Stromal cell of bone marrow (primary cell): Measurements from ENCODE around the gene EMC1.
"Not testable (repeated sequence)": the region's sequence is repeated elsewhere in the genome, so short reads cannot be mapped to it uniquely, and the experiment has no call there.

Experiments
- DNase-seq: peaks from one replicate; pipeline ENCODE4 v3.0.0-alpha.2; 2012; ENCODE audit warnings: low read depth

The EMC1 gene

DNA sequence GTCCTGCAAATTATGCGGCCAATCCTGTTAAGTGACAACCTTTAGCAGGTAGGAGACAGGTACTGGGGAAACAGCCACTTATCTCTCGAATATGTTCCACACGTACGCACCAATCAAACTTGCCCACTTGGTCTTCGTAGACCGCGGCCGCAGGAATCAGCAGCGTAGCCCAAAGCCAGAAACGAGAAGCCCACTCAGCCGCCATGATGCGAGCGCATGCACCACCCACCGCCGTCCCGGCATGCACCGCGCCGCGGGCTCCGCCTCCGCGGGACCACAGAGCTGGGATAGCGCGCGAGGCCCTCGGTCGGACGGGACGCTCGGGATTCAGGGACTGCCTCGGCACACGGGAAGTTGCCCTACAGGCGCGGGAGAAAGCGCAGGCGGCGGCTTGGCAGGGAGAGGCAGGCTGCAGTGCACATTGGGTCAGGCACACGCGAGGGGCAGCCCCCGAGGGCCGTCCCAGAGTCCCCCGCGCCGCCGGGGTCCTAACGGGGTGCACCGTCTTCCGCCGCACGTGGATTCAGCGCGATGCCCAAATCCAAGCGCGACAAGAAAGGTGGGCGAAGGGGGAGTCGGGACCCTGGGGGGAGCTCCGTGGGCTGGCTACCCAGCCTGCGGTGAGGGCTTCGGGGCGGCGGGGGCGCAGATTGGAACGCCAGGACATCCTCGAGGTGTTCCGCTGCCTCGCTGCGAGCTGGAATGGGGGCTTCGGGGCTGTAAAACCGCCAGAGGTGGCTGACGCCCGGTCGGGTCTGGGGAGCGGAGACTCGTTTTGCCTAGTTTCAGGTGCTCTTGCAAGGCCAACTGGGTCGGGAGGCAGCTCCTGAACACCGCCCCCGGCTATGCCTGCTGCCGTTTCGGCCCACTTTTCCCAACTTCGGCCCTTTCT lies at the start of gene EMC1, which contains the start of gene MRTO4:
Gene EMC1, minus strand, starts transcription at position 220 of the 892 bp plus-strand sequence. Its CDS starts 15 bp downstream, at position 205.
Gene MRTO4, plus strand, starts transcription at position 501 of the 892 bp plus-strand sequence. Its CDS starts 31 bp downstream, at position 532.
- DNase-seq: peak; percentile 65

DNA sequence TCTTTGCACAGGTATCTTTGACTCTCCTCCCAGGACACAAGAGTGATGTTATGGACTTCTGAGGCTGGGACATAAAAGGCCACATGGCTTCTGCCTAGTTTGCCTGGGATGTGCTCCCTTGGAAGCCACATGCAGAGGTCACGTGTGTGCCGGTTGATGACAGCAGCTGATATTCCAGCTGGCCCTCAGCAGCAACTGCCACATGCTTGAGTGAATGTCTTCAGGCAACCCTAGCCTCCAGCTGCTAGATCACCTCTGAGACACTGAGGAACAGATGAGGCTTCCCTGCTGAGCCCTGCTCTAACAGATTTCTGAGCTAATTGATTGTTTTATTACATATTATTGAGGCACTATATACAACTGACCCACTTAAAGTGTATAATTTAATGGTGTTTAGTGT lies 48.9 kb upstream of the EMC1 start:
- no peak for DNase-seq

DNA sequence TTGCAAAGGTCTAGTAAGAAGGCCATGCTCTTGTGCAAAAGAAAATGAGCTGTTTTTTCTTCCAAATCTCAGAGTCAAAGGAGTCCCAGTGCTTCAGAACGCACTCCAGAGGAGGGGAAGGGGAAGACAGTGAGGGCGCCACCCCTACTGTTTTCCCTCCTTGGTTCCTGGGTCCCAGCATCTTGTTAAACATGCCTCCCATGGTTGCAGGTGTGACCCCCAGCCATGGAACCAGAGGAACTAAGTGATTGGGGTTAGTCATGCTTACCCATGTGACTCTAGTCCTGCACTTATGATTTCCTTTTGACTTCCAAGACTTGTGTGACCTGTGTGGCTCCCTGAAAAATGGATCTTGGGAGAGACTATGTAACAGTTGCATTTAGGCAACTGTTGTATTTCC lies 43.3 kb upstream of the EMC1 start:
- DNase-seq: no peak

DNA sequence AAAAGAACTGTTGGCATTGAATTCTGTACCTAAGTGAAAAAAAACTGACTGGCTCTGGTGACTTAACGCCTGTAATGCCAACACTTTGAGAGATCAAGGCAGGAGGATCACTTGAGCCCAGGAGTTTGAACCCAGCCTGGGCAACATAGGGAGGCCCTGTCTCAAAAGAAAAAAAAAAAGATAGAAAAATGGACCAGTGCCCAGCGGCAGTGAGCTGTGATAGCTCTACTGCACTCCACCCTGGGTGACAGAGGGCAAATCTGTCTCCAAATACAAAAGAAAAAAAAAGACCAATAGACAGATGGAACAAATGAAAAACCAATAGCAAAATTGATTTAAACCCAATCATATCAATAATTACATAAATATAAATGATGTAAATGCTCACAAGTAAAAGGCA lies 37.9 kb upstream of the EMC1 start:
- no peak for DNase-seq

DNA sequence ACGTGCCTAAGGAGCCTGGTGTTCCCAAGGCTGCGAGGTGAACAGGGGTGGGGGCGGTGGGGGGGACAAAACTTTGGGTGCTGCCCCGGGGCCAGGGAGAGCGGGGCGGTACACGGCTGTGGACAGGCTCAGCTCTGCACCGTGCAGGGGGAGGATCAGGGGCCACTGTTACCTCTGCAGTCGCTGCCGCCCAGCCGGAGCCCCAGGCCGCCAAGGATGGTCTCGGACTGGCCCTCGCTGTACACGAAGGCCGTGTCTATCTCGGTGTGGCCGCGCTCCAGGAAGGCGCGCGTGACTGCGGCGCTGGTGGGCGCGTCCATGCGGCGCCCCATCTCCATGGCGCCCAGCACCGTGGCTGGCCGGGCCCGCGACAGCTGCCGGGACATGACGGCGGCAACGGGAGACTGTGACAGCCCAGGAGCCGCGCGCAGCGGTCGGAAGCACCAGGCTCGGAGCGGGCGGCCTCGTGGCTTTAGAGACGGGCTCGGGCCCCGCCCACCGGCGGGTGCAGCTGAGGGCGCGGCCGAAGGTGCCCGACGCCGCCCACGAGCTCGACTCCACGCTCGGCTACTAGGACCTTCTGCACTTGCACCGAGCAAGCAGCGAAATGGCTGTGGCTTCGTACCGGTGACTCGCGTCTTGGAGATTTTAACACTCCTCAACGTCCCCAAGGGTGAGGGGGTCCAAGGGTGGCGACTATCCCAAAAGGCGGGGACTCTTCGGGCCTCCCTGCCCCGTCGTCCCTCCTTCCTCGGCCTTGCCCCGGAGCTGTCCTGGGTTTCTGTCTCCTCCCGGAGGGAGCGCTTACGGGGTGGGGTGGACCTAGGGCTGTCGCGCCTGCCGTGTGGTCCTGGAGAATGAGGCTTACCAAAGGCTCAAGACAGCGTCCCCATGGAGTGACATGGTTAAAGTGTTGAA lies 37.3 kb upstream of the EMC1 start, which contains the start of gene AKR7A3:
Gene AKR7A3, minus strand, starts transcription at position 447 of the 918 bp plus-strand sequence. Its CDS starts 61 bp downstream, at position 386.
- not testable (repeated sequence) for DNase-seq

DNA sequence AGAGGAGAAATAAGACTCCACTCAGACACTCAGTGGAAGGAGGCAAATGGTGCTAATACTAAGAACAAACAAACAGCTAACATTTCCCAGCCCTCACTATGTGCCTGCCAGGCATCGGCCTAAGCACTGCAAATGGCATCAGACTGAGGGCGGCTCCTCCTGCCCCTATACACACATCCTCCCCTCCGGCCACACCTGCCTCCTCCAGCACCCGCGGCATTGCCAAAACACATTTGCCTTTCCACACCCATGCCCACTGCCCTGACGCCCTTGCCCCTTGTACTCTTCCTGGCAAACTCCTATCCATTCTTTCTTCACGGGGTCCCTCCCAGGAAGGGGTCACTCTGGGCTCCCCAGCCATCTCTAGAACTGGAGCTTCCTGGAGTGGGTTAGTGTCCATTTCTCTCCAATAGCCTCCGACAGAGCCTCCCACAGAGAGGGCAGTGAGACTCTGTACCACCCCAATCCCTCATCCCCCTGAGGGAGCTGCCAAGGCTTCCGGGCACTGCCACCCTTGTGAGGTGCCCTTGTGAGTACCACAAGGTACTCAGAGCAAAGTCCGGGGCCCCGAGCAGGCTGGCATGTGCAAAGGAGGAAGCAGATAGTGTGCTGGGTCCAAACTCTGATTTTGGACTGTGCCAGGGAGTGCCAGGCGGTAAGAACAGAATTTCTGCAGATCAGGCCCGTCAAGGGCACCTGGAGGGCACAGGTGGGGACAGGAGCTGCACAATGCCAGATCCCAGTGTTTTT lies 36.3 kb upstream of the EMC1 start:
- DNase-seq: no peak

DNA sequence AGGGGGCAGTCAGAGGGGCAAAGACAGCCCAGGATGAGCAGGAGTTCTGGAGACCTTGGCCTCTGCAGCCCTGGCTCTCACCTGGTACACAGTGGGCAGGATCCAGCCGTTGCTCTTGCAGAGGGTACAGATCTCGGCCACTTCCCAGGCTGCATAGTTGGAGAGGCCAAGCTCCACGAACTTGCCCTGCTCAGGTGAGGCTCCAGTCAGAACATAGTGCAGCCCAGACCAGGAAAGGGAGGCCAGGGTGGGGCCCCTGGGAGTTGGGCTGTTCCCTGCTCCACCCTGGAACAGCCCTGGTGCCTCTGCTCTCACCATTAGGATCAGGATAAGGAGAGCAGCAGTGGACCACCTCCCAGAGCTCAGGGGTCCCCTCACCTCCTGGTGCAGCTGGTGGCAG lies 34.5 kb upstream of the EMC1 start:
- DNase-seq: not testable (repeated sequence)

DNA sequence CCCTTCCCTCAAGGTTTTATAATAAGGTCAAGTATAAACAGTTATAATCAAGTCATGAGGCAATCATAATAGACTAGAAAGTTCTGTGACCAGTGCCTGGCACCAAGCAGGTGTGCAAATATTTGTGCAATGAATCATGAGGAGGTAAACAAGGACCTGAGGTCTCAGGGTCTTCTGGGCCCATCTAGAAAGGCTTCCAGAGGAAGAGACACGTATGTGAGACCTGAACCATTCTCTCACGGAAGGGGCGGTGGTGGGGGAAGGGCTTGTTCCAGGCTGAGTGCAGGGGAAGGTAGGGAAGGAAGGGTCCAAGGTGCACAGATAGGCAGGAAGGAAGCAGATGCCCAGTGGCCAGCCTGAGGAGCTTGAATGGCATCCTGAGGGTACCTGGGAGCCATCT lies 34.0 kb upstream of the EMC1 start:
- not testable (repeated sequence) for DNase-seq

DNA sequence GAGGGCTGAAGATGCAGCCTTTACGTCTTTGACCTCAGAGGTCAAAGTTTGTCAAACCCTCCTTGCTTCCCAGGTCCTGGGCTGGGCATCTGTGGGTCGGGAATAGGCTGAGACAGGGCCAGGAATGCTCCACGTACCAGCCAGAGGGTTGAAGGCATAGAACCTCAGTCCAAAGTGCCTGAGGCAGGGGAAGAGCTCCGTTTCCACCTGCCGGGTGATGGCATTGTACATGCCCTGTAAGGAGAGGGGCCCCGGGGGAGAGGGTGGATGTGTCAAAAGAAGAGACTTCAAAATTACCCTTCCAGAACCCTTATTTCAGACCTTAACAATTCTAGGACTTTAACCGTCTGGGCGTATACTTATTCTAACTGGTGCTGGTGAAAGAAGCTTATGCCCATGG lies 33.6 kb upstream of the EMC1 start:
- DNase-seq: no peak

DNA sequence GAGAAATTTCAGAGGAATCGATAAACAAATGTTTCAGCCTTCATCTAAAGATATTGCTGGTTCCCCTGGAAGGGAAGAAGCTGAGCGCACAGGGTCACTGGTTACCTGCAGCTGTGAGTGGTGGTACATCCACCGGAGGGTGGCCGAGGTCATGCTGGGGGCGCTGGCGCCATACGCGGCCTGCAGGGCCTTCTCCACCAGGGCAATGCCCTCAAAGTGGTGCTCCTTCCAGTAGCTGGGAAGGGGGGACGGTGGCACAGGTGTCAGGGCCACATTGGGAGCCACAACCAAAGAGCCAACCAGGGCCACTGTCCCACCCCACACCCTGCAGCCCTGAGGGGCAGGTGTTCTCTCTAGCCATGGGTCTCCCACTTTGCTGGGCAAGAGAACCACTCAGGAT lies 32.6 kb upstream of the EMC1 start:
- DNase-seq: no peak

DNA sequence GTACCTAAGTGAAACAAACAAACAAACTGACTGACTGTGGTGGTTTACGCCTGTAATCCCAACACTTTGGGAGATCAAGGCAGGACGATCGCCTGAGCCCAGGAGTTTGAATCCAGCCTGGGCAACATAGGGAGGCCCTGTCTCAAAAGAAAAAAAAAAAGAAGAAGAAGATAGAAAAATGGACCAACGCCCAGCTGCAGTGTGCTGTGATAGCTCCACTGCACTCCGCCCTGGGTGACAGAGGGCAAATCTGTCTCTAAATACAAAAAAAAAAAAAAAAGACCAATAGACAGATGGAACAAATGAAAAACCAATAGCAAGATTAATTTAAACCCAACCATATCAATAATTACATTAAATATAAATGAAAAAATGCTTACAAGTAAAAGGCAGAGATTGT lies 23.3 kb upstream of the EMC1 start:
- DNase-seq: no peak

DNA sequence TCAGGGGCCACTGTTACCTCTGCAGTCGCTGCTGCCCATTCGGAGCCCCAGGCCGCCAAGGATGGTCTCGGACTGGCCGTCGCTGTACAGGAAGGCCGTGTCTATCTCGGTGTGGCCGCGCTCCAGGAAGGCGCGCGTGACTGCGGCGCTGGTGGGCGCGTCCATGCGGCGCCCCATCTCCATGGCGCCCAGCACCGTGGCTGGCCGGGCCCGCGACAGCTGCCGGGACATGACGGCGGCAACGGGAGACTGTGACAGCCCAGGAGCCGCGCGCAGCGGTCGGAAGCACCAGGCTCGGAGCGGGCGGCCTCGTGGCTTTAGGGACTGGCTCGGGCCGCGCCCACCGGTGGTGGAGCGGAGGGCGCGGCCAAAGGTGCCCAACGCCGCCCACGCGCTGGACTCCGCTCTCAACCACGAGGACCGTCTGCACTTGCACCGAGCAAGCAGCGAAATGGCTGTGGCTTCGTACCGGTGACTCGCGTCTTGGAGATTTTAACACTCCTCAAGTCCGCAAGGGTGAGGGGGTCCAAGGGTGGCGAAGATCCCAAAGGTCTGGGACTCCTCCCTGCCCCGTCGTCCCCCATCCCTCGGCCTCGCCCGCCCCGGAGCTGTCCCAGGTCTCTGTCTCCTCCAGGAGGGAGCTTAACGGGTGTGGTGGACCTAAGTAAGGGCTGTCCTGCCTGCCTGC lies 22.7 kb upstream of the EMC1 start:
- not testable (repeated sequence) for DNase-seq

DNA sequence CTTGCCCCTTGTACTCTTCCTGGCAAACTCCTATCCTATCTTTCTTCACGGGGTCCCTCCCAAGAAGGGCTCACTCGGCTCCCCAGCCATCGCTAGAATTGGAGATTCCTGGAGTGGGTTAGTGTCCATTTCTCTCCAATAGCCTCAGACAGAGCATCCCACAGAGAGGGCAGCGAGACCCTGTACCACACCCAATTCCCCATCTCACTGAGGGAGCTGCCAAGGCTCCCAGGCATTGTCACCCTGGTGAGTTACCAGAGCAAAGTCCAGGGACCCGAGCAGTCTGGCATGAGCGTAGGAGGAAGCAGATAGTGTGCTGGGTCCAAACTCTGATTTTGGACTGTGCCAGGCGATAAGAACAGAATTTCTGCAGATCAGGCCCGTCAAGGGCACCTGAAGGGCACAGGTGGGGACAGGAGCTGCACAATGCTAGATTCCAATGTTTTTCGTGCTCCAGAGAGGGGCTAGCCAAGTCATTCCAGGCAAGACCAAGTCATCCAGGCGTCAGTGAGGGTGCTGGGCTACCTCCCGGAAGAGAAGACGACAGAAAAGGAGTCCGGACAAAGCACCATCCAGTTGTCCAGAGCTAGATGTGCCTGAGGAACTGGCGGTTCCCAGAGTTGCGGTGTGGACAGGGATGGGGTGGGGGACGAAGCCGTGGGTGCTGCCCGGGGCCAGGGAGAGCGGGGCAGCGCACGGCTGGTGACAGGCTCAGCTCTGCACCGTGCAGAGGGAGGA lies 22.0 kb upstream of the EMC1 start:
- DNase-seq: no peak

DNA sequence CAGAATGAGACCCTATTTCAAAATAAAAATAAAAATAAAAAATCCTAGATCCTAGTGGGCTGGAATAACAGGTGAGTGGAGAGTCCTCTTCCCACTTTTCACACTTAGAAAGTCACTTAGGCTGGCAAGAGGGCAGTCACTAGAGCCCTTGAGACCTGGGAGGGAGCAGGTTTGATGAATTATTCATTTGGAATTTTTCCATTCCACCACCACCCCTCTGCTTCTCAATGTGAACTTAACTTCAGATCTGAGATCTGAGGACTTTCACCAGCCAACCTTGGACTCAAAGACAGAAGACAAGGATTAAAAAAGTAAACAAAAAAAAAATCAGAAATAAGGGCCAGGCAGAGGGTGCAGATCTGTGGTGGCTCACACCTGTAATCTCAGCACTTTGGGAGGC lies 20.7 kb upstream of the EMC1 start:
- DNase-seq: no peak

DNA sequence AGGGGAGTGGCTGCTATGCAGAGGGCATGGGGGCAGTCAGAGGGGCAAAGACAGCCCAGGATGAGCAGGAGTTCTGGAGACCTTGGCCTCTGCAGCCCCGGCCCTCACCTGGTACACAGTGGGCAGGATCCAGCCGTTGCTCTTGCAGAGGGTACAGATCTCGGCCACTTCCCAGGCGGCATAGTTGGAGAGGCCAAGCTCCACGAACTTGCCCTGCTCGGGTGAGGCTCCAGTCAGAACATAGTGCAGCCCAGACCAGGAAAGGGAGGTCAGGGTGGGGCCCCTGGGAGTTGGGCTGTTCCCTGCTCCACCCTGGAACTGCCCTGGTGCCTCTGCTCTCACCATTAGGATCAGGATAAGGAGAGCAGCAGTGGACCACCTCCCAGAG lies 19.0 kb upstream of the EMC1 start:
- not testable (repeated sequence) for DNase-seq

DNA sequence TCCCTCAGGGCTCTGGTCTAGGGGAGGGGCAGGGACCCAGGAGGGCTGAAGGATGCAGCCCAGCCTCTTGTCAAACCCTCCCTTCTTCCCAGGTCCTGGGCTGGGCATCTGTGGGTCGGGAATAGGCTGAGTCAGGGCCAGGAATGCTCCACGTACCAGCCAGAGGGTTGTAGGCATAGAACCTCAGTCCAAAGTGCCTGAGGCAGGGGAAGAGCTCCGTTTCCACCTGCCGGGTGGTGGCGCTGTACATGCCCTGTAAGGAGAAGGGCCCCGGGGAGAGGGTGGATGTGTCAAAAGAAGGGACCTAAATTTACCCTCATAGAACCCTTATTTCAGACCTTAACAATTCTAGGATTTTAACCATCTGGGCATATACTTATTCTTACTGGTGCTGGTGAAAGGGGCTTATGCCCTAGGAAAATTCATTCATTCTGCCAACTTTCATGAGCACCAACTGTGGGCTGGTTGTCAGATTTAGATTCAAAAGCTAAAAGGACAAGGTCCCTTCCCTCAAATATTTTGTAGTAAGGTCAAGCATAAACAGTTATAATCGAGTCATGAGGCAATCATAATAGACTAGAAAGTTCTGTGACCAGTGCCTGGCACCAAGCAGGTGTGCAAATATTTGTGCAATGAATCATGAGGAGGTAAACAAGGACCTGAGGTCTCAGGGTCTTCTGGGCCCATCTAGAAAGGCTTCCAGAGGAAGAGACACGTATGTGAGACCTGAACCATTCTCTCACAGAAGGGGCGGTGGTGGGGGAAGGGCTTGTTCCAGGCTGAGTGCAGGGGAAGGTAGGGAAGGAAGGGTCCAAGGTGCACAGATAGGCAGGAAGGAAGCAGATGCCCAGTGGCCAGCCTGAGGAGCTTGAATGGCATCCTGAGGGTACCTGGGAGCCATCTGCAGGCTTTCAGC lies 18.4 kb upstream of the EMC1 start:
- not testable (repeated sequence) for DNase-seq

DNA sequence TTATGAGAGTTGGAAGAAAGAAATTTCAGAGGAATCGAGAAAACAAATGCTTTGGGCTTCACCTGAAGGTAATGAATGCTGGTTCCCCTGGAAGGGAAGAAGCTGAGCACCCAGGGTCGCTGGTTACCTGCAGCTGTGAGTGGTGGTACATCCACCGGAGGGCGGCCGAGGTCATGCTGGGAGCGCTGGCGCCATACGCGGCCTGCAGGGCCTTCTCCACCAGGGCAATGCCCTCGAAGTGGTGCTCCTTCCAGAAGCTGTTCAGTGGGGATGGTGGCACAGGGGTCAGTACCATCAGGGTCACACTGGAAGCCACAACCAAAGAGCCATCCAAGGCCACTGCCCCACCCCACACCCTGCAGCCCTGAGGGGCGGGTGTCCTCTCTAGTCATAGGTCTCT lies 17.1 kb upstream of the EMC1 start:
- DNase-seq: no peak

DNA sequence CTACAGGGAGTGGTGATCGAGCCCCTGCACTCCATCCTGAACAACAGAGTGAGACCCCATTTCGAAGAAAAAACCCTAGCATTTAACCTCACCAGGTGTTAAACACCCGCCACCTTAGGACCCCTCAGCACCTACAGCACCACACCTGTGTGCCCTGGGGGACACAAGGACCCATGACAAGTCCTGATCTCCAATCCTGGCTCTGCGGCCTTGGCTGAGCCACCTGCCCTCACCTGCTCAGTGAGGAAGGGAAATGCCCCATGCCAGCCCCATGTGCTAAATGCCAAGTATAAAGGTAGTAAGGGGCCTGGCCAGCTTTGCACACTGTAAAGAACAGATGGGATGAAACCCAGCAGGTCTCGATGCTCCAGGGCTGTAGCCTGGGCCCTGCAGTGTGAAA lies 11.4 kb upstream of the EMC1 start:
- DNase-seq: no peak

DNA sequence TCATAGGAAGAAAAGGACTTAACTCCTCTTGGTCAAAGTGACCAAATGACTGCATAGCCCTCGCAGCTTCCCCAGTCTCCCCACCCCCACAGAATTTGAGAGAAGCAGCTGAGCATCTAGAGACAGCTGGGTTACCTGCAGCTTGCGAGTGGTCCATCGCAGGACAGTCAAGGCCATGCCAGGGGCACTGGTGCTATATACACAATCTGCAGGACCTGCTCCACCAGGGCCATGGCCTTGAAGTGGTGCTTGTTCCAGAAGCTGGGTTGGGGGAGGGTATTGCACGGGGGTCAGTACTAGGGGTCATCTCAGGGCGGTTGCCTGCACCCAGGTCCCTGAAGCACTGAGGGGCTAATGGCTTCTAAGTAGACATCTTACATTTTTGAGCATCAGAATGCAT lies 10.7 kb upstream of the EMC1 start:
- DNase-seq: no peak
